Upper lobe of left lung (tissue), 6 donors: ENCODE measurements around the gene ARHGEF17. TPM values are rescaled to one million over a fixed set of nuclear protein-coding genes. Genes with fewer than 3 reads are reported as not detected.

Source experiments
- ATAC-seq, 2 donors: fragments of 200-7000 bp; cut with Tn5 transposase; one replicate each; pipeline ENCODE4 v1.9.1; 2022; ENCODE audit warnings: mild to moderate bottlenecking in 2 of 2, moderate library complexity in 2 of 2; ENCODE audit not compliant: low FRiP score in 2 of 2
- DNase-seq, 2 donors: peaks; one replicate each; pipeline ENCODE4 v3.0.0-alpha.2; 2019 to 2020
- H3K27ac ChIP-seq, 4 donors: fragments of 200-600 bp; sonication (generic); one replicate each; pipeline ENCODE4 v1.5.1; 2016 to 2019
- H3K27me3 ChIP-seq, 4 donors: fragments of 200-600 bp; sonication (generic); one replicate each; pipeline ENCODE4 v1.5.1; 2017 to 2019
- H3K36me3 ChIP-seq, 4 donors: fragments of 200-600 bp; sonication (generic); one replicate each; pipeline ENCODE4 v1.5.1; 2016 to 2019
- H3K4me1 ChIP-seq, 4 donors: fragments of 200-600 bp; sonication (generic); one replicate each; pipeline ENCODE4 v1.5.1; 2018 to 2019
- H3K4me3 ChIP-seq, 4 donors: fragments of 200-600 bp; sonication (generic); one replicate each; pipeline ENCODE4 v1.5.1; 2017 to 2019; ENCODE audit warnings: mild to moderate bottlenecking in 2 of 4, moderate library complexity in 1 of 4
- H3K9me3 ChIP-seq, 4 donors: fragments of 200-600 bp; sonication (generic); one replicate each; pipeline ENCODE4 v1.5.1; 2018 to 2019
- EP300 ChIP-seq, 4 donors: sonication (generic); formaldehyde crosslinking; IDR thresholded peaks; one replicate each; pipeline ENCODE4 v1.5.1; 2017; ENCODE audit warnings: antibody characterized with exemption in 4 of 4, control low read depth in 2 of 4
- POLR2A ChIP-seq, 4 donors: fragments of 450-650 bp; IDR thresholded peaks; one replicate each; pipeline ENCODE4 v1.5.1; 2016 to 2017; ENCODE audit warnings: antibody characterized with exemption in 4 of 4, mild to moderate bottlenecking in 2 of 4
- POLR2AphosphoS5 ChIP-seq, 2 donors: sonication (generic); formaldehyde crosslinking; IDR thresholded peaks; one replicate each; pipeline ENCODE4 v1.5.1; 2017; ENCODE audit warnings: antibody characterized with exemption in 2 of 2
- WGBS, 2 donors: methylation state at CpG; one replicate each; pipeline ENCODE4 v1.1.5; 2017 to 2018; 5-methylcytosine and 5-hydroxymethylcytosine counted together
- total RNA-seq, 6 donors: library from RNA; depleted of rRNA in 4 of 6; stranded (reverse); fragments of >200 nt in 4 of 6; gene quantifications; one replicate each; pipeline versions ENCODE4 v1.1.0 to v1.2.1, GENCODE V29; 2016 to 2021
- TF ChIP-seq, protein P1 (sequence below), 6 experiments: fragments of 450-650 bp in 4 of 6; fragments of 200-600 bp in 2 of 6; sonication (generic) in 2 of 6; IDR thresholded peaks; one replicate each; pipeline ENCODE4 v1.5.1; 2016 to 2019; ENCODE audit warnings: antibody characterized with exemption in 6 of 6
- donor health status: DM: no; HTN: no; CAD: no; lungs with moderate emphysema.
- donor health status: DM: no; HTN: yes; CAD: no; lungs with severe emphysema.

The ARHGEF17 gene
- total RNA-seq, 6 donors from 2014 or later = 48.1 to 140 (median 65.1) TPM

GRCh38 chr11:73280626-73281025, 27.4 kb upstream of the ARHGEF17 start:
- Histone ChIP-seq H3K4me3 (no peak overlapping the region), H3K36me3 (no peaks in the 10 kb centered on the region), H3K27ac (peak overlapping the region in 1 of 4 donors; percentile 69), H3K9me3 (no peaks in the 10 kb centered on the region), H3K27me3 (no peaks in the 10 kb centered on the region), H3K4me1 (peaks cover 0 to 9% (median 2%) of the 10 kb centered on the region in 4 donors)
- WGBS, 2 donors = 66 to 76% methylated on average over 5 of the region's 5 CpGs
- no peak for DNase-seq
- no peak for TF ChIP-seq EP300 (IDR thresholded peaks at IDR 0.05)
- TF ChIP-seq, protein P1, sequence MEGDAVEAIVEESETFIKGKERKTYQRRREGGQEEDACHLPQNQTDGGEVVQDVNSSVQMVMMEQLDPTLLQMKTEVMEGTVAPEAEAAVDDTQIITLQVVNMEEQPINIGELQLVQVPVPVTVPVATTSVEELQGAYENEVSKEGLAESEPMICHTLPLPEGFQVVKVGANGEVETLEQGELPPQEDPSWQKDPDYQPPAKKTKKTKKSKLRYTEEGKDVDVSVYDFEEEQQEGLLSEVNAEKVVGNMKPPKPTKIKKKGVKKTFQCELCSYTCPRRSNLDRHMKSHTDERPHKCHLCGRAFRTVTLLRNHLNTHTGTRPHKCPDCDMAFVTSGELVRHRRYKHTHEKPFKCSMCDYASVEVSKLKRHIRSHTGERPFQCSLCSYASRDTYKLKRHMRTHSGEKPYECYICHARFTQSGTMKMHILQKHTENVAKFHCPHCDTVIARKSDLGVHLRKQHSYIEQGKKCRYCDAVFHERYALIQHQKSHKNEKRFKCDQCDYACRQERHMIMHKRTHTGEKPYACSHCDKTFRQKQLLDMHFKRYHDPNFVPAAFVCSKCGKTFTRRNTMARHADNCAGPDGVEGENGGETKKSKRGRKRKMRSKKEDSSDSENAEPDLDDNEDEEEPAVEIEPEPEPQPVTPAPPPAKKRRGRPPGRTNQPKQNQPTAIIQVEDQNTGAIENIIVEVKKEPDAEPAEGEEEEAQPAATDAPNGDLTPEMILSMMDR (IDR thresholded peaks at IDR 0.05) = no peak
- TF ChIP-seq POLR2AphosphoS5 (IDR thresholded peaks at IDR 0.05) = no peak
- no peak for TF ChIP-seq POLR2A (IDR thresholded peaks at IDR 0.05)
- ATAC-seq = peak in 1 of 2 donors; percentile 75

DNA sequence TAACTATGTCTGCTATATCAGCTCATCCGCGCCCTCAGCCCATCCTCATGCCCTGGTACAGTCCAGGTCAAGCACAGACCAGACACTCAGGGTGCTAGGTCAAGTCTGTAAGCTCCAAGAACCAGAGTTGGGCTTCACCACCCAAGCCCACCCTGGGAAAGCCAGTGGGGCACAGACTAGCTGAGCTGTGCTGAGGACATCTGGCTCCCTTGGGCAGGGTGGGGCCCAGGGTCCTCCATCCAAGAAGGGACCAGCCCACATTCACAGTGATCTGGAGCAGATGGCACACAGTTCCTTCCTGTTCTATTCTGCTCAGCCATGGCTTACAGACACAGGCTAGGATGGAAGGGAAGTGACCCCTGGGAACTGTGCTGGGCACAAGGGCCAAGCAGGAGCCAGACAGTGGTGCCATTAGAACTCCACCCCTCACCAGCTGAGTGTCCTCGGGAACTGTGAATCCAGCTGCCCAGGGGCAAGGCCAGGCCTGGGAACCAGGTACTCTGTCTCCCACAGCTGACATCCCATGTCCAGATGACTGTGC, 26.8 kb upstream of the ARHGEF17 start:
- peak overlapping the region in 1 of 4 donors; percentile 69 for H3K27ac ChIP-seq
- no peak overlapping the region for H3K4me3 ChIP-seq
- DNase-seq (no peak), ATAC-seq (peak; percentile 58 to 76)
- TF ChIP-seq POLR2A (IDR thresholded peaks at IDR 0.05) (no peak), EP300 (IDR thresholded peaks at IDR 0.05) (no peak), POLR2AphosphoS5 (IDR thresholded peaks at IDR 0.05) (no peak)
- H3K36me3 ChIP-seq = no peaks in the 10 kb centered on the region
- no peaks in the 10 kb centered on the region for H3K9me3 ChIP-seq
- H3K27me3 ChIP-seq = no peaks in the 10 kb centered on the region
- H3K4me1 ChIP-seq = peaks cover 0 to 9% (median 2%) of the 10 kb centered on the region in 4 donors
- WGBS, 2 donors = 85% methylated on average over 3 of the region's 3 CpGs; no CpG with 5 or more reads in 1 of the 2 donors

DNA sequence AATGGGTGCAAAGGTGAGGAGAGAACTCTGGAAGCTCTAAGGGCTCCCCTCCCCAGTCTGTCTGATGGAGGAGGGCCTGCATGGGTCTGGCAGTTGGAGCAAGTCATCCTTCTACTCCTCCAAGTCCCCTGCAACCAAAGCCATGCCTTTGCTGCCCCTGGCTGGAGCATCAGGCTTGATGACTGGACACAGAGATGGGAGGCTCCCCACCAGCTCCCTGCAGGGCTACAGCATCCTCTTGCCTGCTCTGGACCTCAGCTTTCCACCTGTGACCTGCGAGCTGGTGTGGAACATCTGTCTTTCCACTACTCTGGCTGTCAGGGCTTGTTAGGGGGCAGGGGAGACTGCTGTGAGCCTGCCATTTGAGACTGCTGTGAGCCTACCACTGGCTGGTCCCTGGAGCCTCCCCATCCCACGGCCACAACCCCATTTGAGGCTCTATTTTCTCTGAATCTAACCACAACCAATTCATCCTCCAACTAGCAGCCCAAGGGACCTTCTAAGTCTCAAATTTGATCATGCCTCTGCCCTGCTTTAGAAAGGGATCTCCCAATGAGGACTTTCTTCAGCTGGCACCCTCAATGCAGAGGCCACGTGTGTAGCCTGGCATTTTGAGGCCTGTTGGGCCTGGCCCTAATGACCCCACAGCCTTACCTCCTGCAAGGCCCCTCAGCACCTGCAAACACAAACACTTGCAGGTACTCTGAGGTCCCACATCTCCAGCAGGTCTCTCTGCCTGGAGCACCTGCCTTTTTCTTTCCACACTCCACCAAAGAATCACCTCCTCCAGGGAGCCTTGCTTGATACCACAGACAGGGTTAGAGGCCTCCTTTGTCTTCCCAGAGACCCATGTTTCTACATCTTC, 26.0 kb upstream of the ARHGEF17 start:
- Histone ChIP-seq H3K4me3 (no peak overlapping the region), H3K9me3 (no peaks in the 10 kb centered on the region), H3K27ac (peak overlapping the region in 1 of 4 donors; percentile 69), H3K27me3 (no peaks in the 10 kb centered on the region), H3K4me1 (peaks cover 0 to 9% (median 2%) of the 10 kb centered on the region in 4 donors), H3K36me3 (no peaks in the 10 kb centered on the region)
- DNase-seq (no peak), ATAC-seq (no peak)
- WGBS, 2 donors = 83 to 84% methylated on average over 2 to 3 of the region's 3 CpGs
- TF ChIP-seq EP300 (IDR thresholded peaks at IDR 0.05) (no peak), POLR2AphosphoS5 (IDR thresholded peaks at IDR 0.05) (no peak), POLR2A (IDR thresholded peaks at IDR 0.05) (no peak)
- TF ChIP-seq, protein P1 (IDR thresholded peaks at IDR 0.05) = no peak

GRCh38 chr11:73283276-73284000, 24.6 kb upstream of the ARHGEF17 start:
- Histone ChIP-seq H3K27ac (no peak overlapping the region), H3K4me3 (no peak overlapping the region), H3K9me3 (no peaks in the 10 kb centered on the region), H3K27me3 (no peaks in the 10 kb centered on the region), H3K36me3 (no peaks in the 10 kb centered on the region), H3K4me1 (peaks cover 10 to 21% (median 14%) of the 10 kb centered on the region in 4 donors)
- ATAC-seq = no peak
- 69 to 74% methylated on average over 8 to 10 of the region's 10 CpGs for WGBS, 2 donors
- TF ChIP-seq POLR2AphosphoS5 (IDR thresholded peaks at IDR 0.05) (no peak), POLR2A (IDR thresholded peaks at IDR 0.05) (no peak), EP300 (IDR thresholded peaks at IDR 0.05) (no peak)
- TF ChIP-seq, protein P1 (IDR thresholded peaks at IDR 0.05) = no peak
- DNase-seq = no peak

DNA sequence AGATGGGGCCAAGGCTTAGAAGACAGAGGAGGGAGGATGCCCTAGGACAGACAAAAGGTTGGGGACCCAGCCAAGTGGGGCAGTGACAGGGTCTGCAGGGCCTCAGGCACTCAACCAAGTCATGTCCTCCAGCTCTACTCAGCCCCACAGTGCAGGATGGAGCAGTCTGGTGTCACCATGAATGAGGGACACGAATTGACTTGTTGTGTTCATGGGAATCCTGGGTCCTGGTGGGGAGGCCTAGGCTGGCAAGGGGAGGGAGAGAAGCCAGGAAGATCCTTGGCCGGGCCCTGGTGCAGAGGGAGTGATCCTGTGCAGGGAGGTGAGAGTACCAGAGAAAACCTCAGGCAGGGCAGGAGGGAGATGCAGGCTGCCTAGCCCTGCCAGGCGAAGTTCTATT, 24.0 kb upstream of the ARHGEF17 start:
- no peaks in the 10 kb centered on the region for H3K36me3 ChIP-seq
- WGBS, 2 donors = 77 to 88% methylated on average over 3 of the region's 3 CpGs
- no peaks in the 10 kb centered on the region for H3K9me3 ChIP-seq
- TF ChIP-seq, protein P1 (IDR thresholded peaks at IDR 0.05) = no peak
- no peak for TF ChIP-seq POLR2AphosphoS5 (IDR thresholded peaks at IDR 0.05)
- ATAC-seq = no peak
- no peaks in the 10 kb centered on the region for H3K27me3 ChIP-seq
- H3K4me1 ChIP-seq = peaks cover 17 to 28% (median 20%) of the 10 kb centered on the region in 4 donors
- H3K4me3 ChIP-seq = no peak overlapping the region
- DNase-seq = no peak
- no peak overlapping the region for H3K27ac ChIP-seq
